22Rv1 (cell line): Measurements from ENCODE around the gene SMIM8.

Experiments
- H3K27ac ChIP-seq: fragments of 450-650 bp; 2 replicates; pipeline ENCODE4 v1.5.1; 2017
- CTCF ChIP-seq: fragments of 450-650 bp; IDR thresholded peaks from 2 replicates; pipeline ENCODE4 v1.5.1; 2017; ENCODE audit warnings: mild to moderate bottlenecking
- ZFX ChIP-seq: fragments of 450-650 bp; IDR thresholded peaks from 2 replicates; pipeline ENCODE4 v1.6.1; 2017; ENCODE audit warnings: antibody characterized with exemption, borderline replicate concordance

SMIM8 gene

GRCh38 chr6:87336367-87336766 lies 14.0 kb downstream of the SMIM8 start:
- no peak overlapping the region for H3K27ac ChIP-seq
- TF ChIP-seq ZFX (no peak), CTCF (no peak)

GRCh38 chr6:87340230-87340629 lies 17.8 kb downstream of the SMIM8 start:
- H3K27ac ChIP-seq, result no peak overlapping the region
- TF ChIP-seq CTCF (no peak), ZFX (no peak)

GRCh38 chr6:87341158-87341557 lies 18.8 kb downstream of the SMIM8 start:
- TF ChIP-seq ZFX, result no peak
- no peak for TF ChIP-seq CTCF

DNA sequence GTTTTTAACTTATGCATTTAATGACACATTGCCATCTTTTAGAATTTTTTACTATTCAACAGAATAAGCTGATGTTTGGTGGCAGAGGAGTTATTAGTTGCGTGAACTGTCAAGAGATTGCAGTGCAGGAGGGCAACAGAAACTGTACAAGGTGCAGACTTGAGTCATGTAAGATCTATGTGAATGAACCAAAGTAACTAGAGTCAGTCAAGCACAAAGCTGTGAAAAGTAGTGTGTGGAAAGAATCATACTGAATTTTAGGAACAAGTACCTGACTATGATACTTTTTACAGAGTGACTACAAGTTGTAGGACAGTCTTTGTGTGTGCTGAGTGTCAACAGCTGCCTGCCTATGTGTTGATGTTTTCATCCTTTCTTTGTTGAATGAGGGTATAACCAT lies 19.5 kb downstream of the SMIM8 start:
- TF ChIP-seq ZFX, result no peak
- no peak for TF ChIP-seq CTCF
- no peak overlapping the region for H3K27ac ChIP-seq

More at GRCh38 chr6:87341158-87341557, 18.8 kb downstream of the SMIM8 start:
- H3K27ac ChIP-seq, result no peak overlapping the region

DNA sequence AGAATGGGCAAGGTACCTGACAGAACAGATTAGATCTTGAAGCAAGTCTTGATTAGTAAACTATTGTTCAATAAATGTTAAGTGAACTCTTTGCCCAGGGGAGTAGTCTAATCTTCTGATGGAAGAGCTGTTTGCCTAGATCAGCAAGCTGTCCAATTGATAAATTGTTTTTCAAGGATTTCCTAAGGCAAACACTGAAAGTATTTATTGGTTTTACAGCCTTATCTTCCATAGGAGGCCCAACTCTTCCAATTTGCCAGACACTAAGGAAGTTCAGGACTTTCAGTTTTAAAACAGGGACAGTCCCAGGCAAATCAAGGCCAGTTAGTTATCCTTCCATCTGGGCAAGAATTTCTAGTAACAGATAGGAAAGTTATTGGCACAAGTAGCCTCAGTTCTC lies 20.4 kb downstream of the SMIM8 start:
- TF ChIP-seq ZFX, result no peak
- no peak for TF ChIP-seq CTCF

GRCh38 chr6:87344731-87345130 lies 22.3 kb downstream of the SMIM8 start, which contains the start of gene C6orf163:
Gene C6orf163, plus strand, starts transcription at chr6:87344813. Its CDS starts 287 bp downstream, at chr6:87345100.
- TF ChIP-seq ZFX (no peak), CTCF (no peak)
- no peak within 1 kb of the TSS for H3K27ac ChIP-seq

More for the DNA sequence above, 20.4 kb downstream of the SMIM8 start:
- no peak overlapping the region for H3K27ac ChIP-seq

DNA sequence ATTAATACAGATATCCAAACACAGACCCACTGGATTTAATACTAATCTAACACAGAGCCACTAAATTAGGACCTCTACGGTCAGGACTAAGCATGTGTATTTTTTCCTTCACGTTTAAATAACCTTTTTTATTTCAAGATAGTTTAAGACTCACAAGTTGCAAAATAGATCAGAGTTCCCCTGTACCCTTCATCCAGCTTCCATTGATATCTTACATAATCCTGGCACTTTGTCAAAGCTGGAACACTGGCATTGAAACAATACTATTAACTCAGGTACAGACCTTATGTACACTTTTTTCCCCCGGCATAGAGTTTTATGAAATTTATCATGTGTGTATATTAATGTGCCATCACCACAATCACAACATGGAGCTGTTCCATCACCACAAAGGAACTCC lies 24.3 kb downstream of the SMIM8 start:
- no peak overlapping the region for H3K27ac ChIP-seq
- TF ChIP-seq CTCF (no peak), ZFX (no peak)
